Ishikawa (cell line): ENCODE results near the gene STATH.

Experiments
- CEBPB ChIP-seq: IDR thresholded peaks from 2 replicates; pipeline ENCODE4 v1.6.1; 2012
- CREB1 ChIP-seq: IDR thresholded peaks from 2 replicates; pipeline ENCODE4 v1.6.1; 2012; ENCODE audit warnings: low read depth
- EGR1 ChIP-seq: IDR thresholded peaks from 2 replicates; pipeline ENCODE4 v1.6.1; 2012
- EP300 ChIP-seq: IDR thresholded peaks from 2 replicates; pipeline ENCODE4 v1.6.1; 2012; ENCODE audit warnings: borderline replicate concordance
- FOXM1 ChIP-seq: IDR thresholded peaks from 2 replicates; pipeline ENCODE4 v1.6.1; 2012; ENCODE audit warnings: low read depth, borderline replicate concordance
- MAX ChIP-seq: IDR thresholded peaks from 2 replicates; pipeline ENCODE4 v1.6.1; 2012
- RAD21 ChIP-seq: IDR thresholded peaks from 2 replicates; pipeline ENCODE4 v1.6.1; 2012; ENCODE audit warnings: low read depth
- REST ChIP-seq: IDR thresholded peaks from 2 replicates; pipeline ENCODE4 v1.6.1; 2012; ENCODE audit warnings: low read depth, mild to moderate bottlenecking
- TAF1 ChIP-seq: IDR thresholded peaks from 2 replicates; pipeline ENCODE4 v1.6.1; 2012; ENCODE audit warnings: low read depth, mild to moderate bottlenecking
- TEAD4 ChIP-seq: IDR thresholded peaks from 2 replicates; pipeline ENCODE4 v1.6.1; 2012
- USF1 ChIP-seq: IDR thresholded peaks from 2 replicates; pipeline ENCODE4 v1.6.1; 2012
- YY1 ChIP-seq: IDR thresholded peaks from 2 replicates; pipeline ENCODE4 v1.6.1; 2012; ENCODE audit warnings: low read depth
- ZBTB7A ChIP-seq: IDR thresholded peaks from 2 replicates; pipeline ENCODE4 v1.6.1; 2012; ENCODE audit warnings: low read depth

- TF ChIP-seq FOXM1 (no peak), CREB1 (no peak), EGR1 (no peak), RAD21 (no peak), YY1 (no peak), CEBPB (no peak), ZBTB7A (no peak), MAX (no peak), EP300 (no peak), TEAD4 (no peak), TAF1 (no peak), USF1 (no peak), REST (no peak)
Observed at GRCh38 chr4:70023218-70023617, 27.5 kb downstream of the STATH start.
